Mesenchymal stem cell (in vitro differentiated cells and primary cell): ENCODE results near the gene SREK1.

Source experiments
- DNase-seq: peaks from one replicate; pipeline ENCODE4 v3.0.0-alpha.2; 2013
- H2AFZ ChIP-seq: one replicate; pipeline ENCODE4 v1.6.1; 2013; ENCODE audit warnings: low read depth, mild to moderate bottlenecking, control low read depth, inconsistent platforms, low read length, moderate library complexity
- H2AK5ac ChIP-seq: 2 replicates; pipeline ENCODE4 v1.6.1; 2013; ENCODE audit warnings: low read length, moderate library complexity, mild to moderate bottlenecking, inconsistent platforms; ENCODE audit not compliant: severe bottlenecking
- H2BK120ac ChIP-seq: one replicate; pipeline ENCODE4 v1.6.1; 2013; ENCODE audit warnings: low read depth, mild to moderate bottlenecking, inconsistent platforms, low read length, moderate library complexity
- H2BK12ac ChIP-seq, 2 experiments: one replicate each; pipeline ENCODE4 v1.6.1; 2013; ENCODE audit warnings: inconsistent platforms in 2 of 2, low read length in 2 of 2, mild to moderate bottlenecking in 2 of 2, moderate library complexity in 2 of 2, control low read depth in 1 of 2
- H2BK15ac ChIP-seq: one replicate; pipeline ENCODE4 v1.6.1; 2013; ENCODE audit warnings: mild to moderate bottlenecking, low read depth, inconsistent platforms; ENCODE audit not compliant: poor library complexity, severe bottlenecking
- H2BK5ac ChIP-seq: 2 replicates; pipeline ENCODE4 v1.6.1; 2013; ENCODE audit warnings: low read depth, mild to moderate bottlenecking, low read length, control low read depth, inconsistent platforms; ENCODE audit not compliant: poor library complexity, severe bottlenecking
- H3K14ac ChIP-seq, 2 experiments: one replicate each; pipeline ENCODE4 v1.6.1; 2013; ENCODE audit warnings: inconsistent platforms in 2 of 2, low read length in 2 of 2, control low read depth in 1 of 2, mild to moderate bottlenecking in 1 of 2, moderate library complexity in 1 of 2
- H3K18ac ChIP-seq, 2 experiments: one replicate each; pipeline ENCODE4 v1.6.1; 2013; ENCODE audit warnings: inconsistent platforms in 2 of 2, low read length in 2 of 2, control low read depth in 1 of 2, low read depth in 1 of 2, mild to moderate bottlenecking in 1 of 2
- H3K23ac ChIP-seq, 2 experiments: one replicate each; pipeline ENCODE4 v1.6.1; 2013; ENCODE audit warnings: inconsistent platforms in 2 of 2, low read length in 2 of 2, mild to moderate bottlenecking in 2 of 2, moderate library complexity in 2 of 2, control low read depth in 1 of 2
- H3K27ac ChIP-seq: 2 replicates; pipeline ENCODE4 v1.5.1; 2013; ENCODE audit warnings: mild to moderate bottlenecking, moderate library complexity, low read length, control low read depth, inconsistent platforms; ENCODE audit not compliant: poor library complexity, severe bottlenecking
- H3K27me3 ChIP-seq, 2 experiments: 2 replicates each; pipeline versions ENCODE4 v1.6.1 to v1.7.0; 2013; ENCODE audit warnings: low read length in 2 of 2, mild to moderate bottlenecking in 2 of 2, moderate library complexity in 2 of 2, control low read depth in 1 of 2, inconsistent platforms in 1 of 2; ENCODE audit not compliant: control insufficient read depth in 1 of 2, insufficient read depth in 1 of 2
- H3K36me3 ChIP-seq, 2 experiments: 2 replicates each; pipeline versions ENCODE4 v1.6.1 to v1.7.0; 2013; ENCODE audit warnings: low read length in 2 of 2, control low read depth in 1 of 2, inconsistent platforms in 1 of 2, low read depth in 1 of 2, mild to moderate bottlenecking in 1 of 2; ENCODE audit not compliant: insufficient read depth in 2 of 2, control insufficient read depth in 1 of 2
- H3K4ac ChIP-seq, 2 experiments: one replicate each; pipeline ENCODE4 v1.6.1; 2013; ENCODE audit warnings: inconsistent platforms in 2 of 2, low read length in 2 of 2, mild to moderate bottlenecking in 2 of 2, moderate library complexity in 2 of 2, control low read depth in 1 of 2, low read depth in 1 of 2
- H3K4me1 ChIP-seq: 2 replicates; pipeline ENCODE4 v1.6.1; 2013; ENCODE audit warnings: low read depth, low read length, control low read depth; ENCODE audit not compliant: control insufficient read depth, insufficient read depth
- H3K4me2 ChIP-seq: 2 replicates; pipeline ENCODE4 v1.6.1; 2013; ENCODE audit warnings: low read length, mild to moderate bottlenecking, inconsistent platforms; ENCODE audit not compliant: poor library complexity, severe bottlenecking
- H3K4me3 ChIP-seq, 2 experiments: 2 replicates each; pipeline versions ENCODE4 v1.5.1 to v1.7.0; 2013; ENCODE audit warnings: low read length in 2 of 2, mild to moderate bottlenecking in 2 of 2, control low read depth in 1 of 2, low read depth in 1 of 2; ENCODE audit not compliant: insufficient read depth in 1 of 2
- H3K79me1 ChIP-seq: replicated peaks from 2 replicates; pipeline ENCODE4 v1.6.1; 2013; ENCODE audit warnings: mild to moderate bottlenecking, control low read depth, low read length, inconsistent platforms; ENCODE audit not compliant: poor library complexity, severe bottlenecking
- H3K9ac ChIP-seq: 2 replicates; pipeline ENCODE4 v1.7.0; 2013; ENCODE audit warnings: mild to moderate bottlenecking, low read length, moderate library complexity
- H3K9me3 ChIP-seq: 2 replicates; pipeline ENCODE4 v1.7.0; 2013; ENCODE audit warnings: mild to moderate bottlenecking, low read length; ENCODE audit not compliant: control insufficient read depth
- H4K8ac ChIP-seq: one replicate; pipeline ENCODE4 v1.6.1; 2013; ENCODE audit warnings: inconsistent platforms, mild to moderate bottlenecking, low read length, moderate library complexity
- H4K91ac ChIP-seq: one replicate; pipeline ENCODE4 v1.6.1; 2013; ENCODE audit warnings: mild to moderate bottlenecking, low read length, inconsistent platforms
- WGBS: methylation state at CpG from one replicate; pipeline ENCODE4 v1.1.7; 2013; ENCODE audit warnings: mixed read lengths; 5-methylcytosine and 5-hydroxymethylcytosine counted together

Gene SREK1

DNA sequence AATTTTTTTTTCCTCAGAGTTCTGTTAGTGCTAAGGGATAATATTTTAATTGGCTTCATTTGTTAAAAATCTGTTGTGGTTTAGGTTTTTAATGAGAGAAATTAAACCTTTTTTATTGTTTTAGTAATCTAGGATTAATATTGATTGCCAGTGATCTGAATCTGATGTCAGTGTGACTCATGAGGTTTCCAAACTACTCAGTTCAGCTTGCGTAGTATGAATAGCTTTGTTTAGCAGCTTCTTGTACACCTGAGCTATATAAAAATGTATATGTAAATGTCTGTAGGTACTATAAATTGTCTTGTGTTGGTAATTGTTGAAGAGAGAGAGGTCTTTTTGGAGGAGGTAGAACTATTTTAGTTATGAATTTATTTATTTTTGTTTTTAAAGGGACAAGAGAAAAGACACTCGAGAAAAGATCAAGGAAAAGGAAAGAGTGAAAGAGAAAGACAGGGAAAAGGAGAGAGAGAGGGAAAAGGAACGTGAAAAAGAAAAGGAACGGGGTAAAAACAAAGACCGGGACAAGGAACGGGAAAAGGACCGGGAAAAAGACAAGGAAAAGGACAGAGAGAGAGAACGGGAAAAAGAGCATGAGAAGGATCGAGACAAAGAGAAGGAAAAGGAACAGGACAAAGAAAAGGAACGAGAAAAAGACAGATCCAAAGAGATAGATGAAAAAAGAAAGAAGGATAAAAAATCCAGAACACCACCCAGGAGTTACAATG, 26.3 kb downstream of the SREK1 start:
- Histone ChIP-seq H3K79me1 (peaks cover 11% of the 10 kb centered on the region), H3K4me1 (no peaks in the 10 kb centered on the region), H2AK5ac (no peak overlapping the region), H2BK15ac (no peak overlapping the region), H3K4me3 (no peak overlapping the region), H2AFZ (no peak overlapping the region), H2BK5ac (no peak overlapping the region), H2BK120ac (no peak overlapping the region), H3K27ac (no peak overlapping the region), H3K27me3 (no peaks in the 10 kb centered on the region), H4K8ac (no peak overlapping the region), H3K4ac (no peak overlapping the region), H3K9ac (peak overlapping the region; percentile 59), H4K91ac (no peak overlapping the region), H2BK12ac (no peak overlapping the region), H3K23ac (no peak overlapping the region), H3K14ac (no peak overlapping the region), H3K9me3 (no peaks in the 10 kb centered on the region), H3K36me3 (peaks cover 3 to 79% of the 10 kb centered on the region in 2 experiments), H3K18ac (no peak overlapping the region), H3K4me2 (no peak overlapping the region)
- DNase-seq: no peak
- WGBS: 95% methylated on average over 10 of the region's 10 CpGs

GRCh38 chr5:66171349-66172344, 27.5 kb downstream of the SREK1 start:
- Histone ChIP-seq H4K91ac (no peak overlapping the region), H2BK15ac (no peak overlapping the region), H3K4ac (no peak overlapping the region), H3K9ac (peak overlapping the region; percentile 59), H2AK5ac (no peak overlapping the region), H3K79me1 (peaks cover 9% of the 10 kb centered on the region), H3K14ac (no peak overlapping the region), H3K4me3 (no peak overlapping the region), H3K27me3 (no peaks in the 10 kb centered on the region), H2BK5ac (no peak overlapping the region), H2BK12ac (no peak overlapping the region), H3K18ac (no peak overlapping the region), H3K23ac (no peak overlapping the region), H2AFZ (no peak overlapping the region), H4K8ac (no peak overlapping the region), H2BK120ac (no peak overlapping the region), H3K4me1 (no peaks in the 10 kb centered on the region), H3K9me3 (no peaks in the 10 kb centered on the region), H3K4me2 (no peak overlapping the region), H3K27ac (no peak overlapping the region), H3K36me3 (peaks cover 0 to 79% of the 10 kb centered on the region in 2 experiments)
- DNase-seq: peak; percentile 69
- no CpG with 5 or more reads among the region's 6 CpGs for WGBS

DNA sequence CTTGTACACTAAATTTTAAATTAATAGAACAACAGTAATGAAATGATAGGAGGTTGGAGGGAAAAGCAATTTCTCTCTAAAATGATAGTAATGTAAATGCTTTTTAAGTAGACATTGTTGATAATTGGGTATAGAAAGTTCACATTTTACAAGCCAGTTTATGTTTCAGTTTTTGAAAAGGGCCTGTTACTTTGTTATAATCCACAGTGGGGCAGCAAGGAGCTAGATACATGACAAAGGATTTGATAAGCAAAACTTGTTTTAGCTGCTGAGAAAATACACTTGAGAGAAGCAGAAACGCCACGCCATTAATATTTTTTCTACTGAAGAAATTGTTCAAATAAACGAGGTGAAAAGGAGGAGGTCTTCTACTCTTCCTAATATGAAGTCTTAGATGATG, 30.2 kb downstream of the SREK1 start:
- H3K4me2 ChIP-seq: no peak overlapping the region
- no peak overlapping the region for H2AK5ac ChIP-seq
- H3K4me1 ChIP-seq: no peaks in the 10 kb centered on the region
- H3K9me3 ChIP-seq: no peaks in the 10 kb centered on the region
- H2BK12ac ChIP-seq: no peak overlapping the region
- no peak overlapping the region for H3K23ac ChIP-seq
- H3K36me3 ChIP-seq: peaks cover 0 to 84% of the 10 kb centered on the region in 2 experiments
- no peak overlapping the region for H2BK15ac ChIP-seq
- H4K91ac ChIP-seq: no peak overlapping the region
- H3K4ac ChIP-seq: no peak overlapping the region
- H3K18ac ChIP-seq: no peak overlapping the region
- H3K27ac ChIP-seq: no peak overlapping the region
- WGBS: 80% methylated on average over 2 of the region's 3 CpGs
- H4K8ac ChIP-seq: no peak overlapping the region
- H3K9ac ChIP-seq: peak overlapping the region; percentile 69
- peaks cover 7% of the 10 kb centered on the region for H3K79me1 ChIP-seq
- H2AFZ ChIP-seq: no peak overlapping the region
- H3K4me3 ChIP-seq: no peak overlapping the region
- H3K27me3 ChIP-seq: no peaks in the 10 kb centered on the region
- H3K14ac ChIP-seq: no peak overlapping the region
- DNase-seq: peak; percentile 43
- no peak overlapping the region for H2BK120ac ChIP-seq
- no peak overlapping the region for H2BK5ac ChIP-seq

DNA sequence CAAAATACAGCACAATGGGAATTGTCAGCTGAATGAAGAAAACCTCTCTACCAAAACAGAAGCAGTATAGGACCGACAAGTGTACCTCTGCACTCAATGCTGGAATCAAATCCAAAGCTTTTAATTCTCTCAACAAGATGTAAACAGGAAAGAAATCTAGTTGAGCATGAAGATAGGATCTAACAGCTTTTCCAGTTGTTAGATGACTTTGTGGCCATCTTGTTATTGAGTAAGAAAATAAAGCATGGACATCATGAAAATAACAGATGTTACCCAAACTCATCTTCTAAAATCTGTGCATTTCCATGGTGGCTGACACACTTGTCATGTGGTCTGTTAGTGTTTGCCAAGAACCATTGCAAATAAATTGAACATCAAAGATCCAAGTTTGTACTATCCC, 34.7 kb downstream of the SREK1 start:
- H3K18ac ChIP-seq: no peak overlapping the region
- H3K4me1 ChIP-seq: no peaks in the 10 kb centered on the region
- no CpG with 5 or more reads among the region's 1 CpG for WGBS
- no peak for DNase-seq
- no peak overlapping the region for H3K4me2 ChIP-seq
- H4K91ac ChIP-seq: no peak overlapping the region
- H4K8ac ChIP-seq: no peak overlapping the region
- peaks cover 3 to 91% of the 10 kb centered on the region in 2 experiments for H3K36me3 ChIP-seq
- H3K4ac ChIP-seq: no peak overlapping the region
- H3K14ac ChIP-seq: no peak overlapping the region
- H3K27ac ChIP-seq: no peak overlapping the region
- no peak overlapping the region for H3K4me3 ChIP-seq
- no peak overlapping the region for H2BK5ac ChIP-seq
- H3K9me3 ChIP-seq: no peaks in the 10 kb centered on the region
- H2AK5ac ChIP-seq: no peak overlapping the region
- H3K23ac ChIP-seq: no peak overlapping the region
- H3K27me3 ChIP-seq: no peaks in the 10 kb centered on the region
- no peak overlapping the region for H2BK120ac ChIP-seq
- H3K79me1 ChIP-seq: peaks cover 3% of the 10 kb centered on the region
- H3K9ac ChIP-seq: no peak overlapping the region
- H2BK15ac ChIP-seq: no peak overlapping the region
- H2AFZ ChIP-seq: no peak overlapping the region
- H2BK12ac ChIP-seq: no peak overlapping the region
